LNCaP clone FGC (cell line): Measurements from ENCODE around the gene MPC1.
A peak's percentile ranks its signal among the peaks of the same experiment; 100 is the strongest.
"Not testable (repeated sequence)": the region's sequence is repeated elsewhere in the genome, so short reads cannot be mapped to it uniquely, and the experiment has no call there.

Experiments used
- DNase-seq: peaks from one replicate; pipeline ENCODE4 v3.0.0-alpha.2; 2011; ENCODE audit warnings: low read depth
- H3K4me3 ChIP-seq: 2 replicates; pipeline ENCODE4 v1.5.1; 2011; ENCODE audit warnings: mild to moderate bottlenecking, low read depth, low read length, control low read depth
- CTCF ChIP-seq: IDR thresholded peaks from 2 replicates; pipeline ENCODE4 v1.5.1; 2012; ENCODE audit warnings: mild to moderate bottlenecking; ENCODE audit not compliant: control insufficient read depth, insufficient read depth; ENCODE audit errors: extremely low read depth

MPC1 gene

GRCh38 chr6:166346449-166346848, 36.3 kb downstream of the MPC1 start:
- no peak for TF ChIP-seq CTCF
- H3K4me3 ChIP-seq = no peak overlapping the region
- DNase-seq = no peak

- DNase-seq, H3K4me3 ChIP-seq: not testable (repeated sequence)
Measured at GRCh38 chr6:166345672-166346071, 37.1 kb downstream of the MPC1 start.

DNA sequence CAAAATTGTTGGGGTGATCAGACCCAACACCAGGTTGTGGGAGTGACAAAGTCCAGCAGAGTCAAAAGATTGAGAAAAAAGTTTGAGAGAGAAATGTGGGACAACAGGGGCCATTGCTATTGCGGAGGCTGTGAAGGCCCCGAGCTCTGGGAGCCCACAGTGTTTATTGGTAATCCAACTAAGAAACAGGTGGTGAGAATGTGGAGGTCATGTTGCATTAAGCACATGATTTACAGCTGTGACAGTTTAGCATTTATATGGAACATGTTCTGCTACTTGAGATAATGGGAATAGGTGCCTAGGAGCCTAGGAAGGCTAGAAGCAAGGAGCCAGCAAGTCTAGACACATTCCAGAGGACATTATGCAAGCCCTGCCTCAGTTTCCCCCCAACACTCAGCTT, 37.8 kb downstream of the MPC1 start:
- DNase-seq, H3K4me3 ChIP-seq: not testable (repeated sequence)

GRCh38 chr6:166344240-166344639, 38.5 kb downstream of the MPC1 start:
- no peak overlapping the region for H3K4me3 ChIP-seq
- no peak for DNase-seq
- no peak for TF ChIP-seq CTCF

- no peak for TF ChIP-seq CTCF
- no peak for DNase-seq
- peak overlapping the region; percentile 96 for H3K4me3 ChIP-seq
Measured at GRCh38 chr6:166343150-166343487, 39.6 kb downstream of the MPC1 start.

DNA sequence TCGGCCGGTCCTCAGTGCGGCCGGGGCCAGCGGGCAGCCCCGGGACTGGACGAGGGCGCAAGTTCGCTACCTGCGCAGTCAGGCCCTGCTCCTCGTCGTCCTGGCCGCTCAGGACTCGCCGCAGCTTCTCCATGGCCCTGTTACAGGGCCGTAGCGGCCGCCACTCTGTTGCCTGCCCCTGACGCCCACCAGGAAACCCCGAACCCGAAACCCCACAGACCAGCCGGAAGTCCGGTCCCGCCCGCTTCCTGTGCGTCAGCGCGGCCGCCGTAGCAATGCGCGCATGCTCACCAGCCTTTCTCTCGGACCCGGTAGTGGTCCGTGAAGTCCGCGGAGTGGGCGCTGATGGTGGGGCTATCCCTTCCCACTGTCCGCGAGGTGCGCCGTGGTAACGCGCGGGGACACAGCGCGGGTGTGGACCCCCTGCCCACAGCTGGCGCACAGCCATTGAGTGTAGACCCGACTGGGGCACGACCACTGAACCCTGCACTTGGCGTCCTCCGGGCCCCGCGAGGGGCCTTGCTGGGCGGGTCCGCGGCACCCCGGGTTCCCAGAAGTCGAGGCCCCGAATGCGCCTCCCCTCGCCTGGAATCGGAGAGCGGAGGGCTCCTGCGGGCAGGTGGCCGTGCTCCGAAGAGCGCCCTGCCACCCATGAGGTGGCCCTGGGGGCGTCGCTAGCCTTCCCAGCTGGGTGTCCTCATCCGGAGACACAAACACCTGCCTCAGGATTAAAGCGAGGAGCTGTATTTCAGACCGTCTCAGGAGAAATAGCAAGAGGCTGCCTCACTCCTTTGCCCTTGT, 40.2 kb downstream of the MPC1 start, which contains the start of gene SFT2D1:
SFT2D1 (minus strand) TSS at position 197 of the 801 bp plus-strand sequence; CDS start at position 133, 64 bp downstream.
- no peak for TF ChIP-seq CTCF
- DNase-seq = no peak
- peak within 1 kb of the TSS; percentile 96 for H3K4me3 ChIP-seq

- peak overlapping the region; percentile 96 for H3K4me3 ChIP-seq
- no peak for TF ChIP-seq CTCF
- no peak for DNase-seq
Measured at GRCh38 chr6:166341977-166342348, 40.8 kb downstream of the MPC1 start.

GRCh38 chr6:166341464-166341863, 41.3 kb downstream of the MPC1 start:
- no peak for TF ChIP-seq CTCF
- H3K4me3 ChIP-seq = peak overlapping the region; percentile 96
- no peak for DNase-seq
